Measurements from ENCODE around the gene RFX6. TPM values are rescaled to one million over a fixed set of nuclear protein-coding genes. Genes with fewer than 3 reads are reported as not detected.
A peak's percentile ranks its signal among the peaks of the same experiment; 100 is the strongest.

RFX6 gene
- total RNA-seq, 1 donor from 2014 or later = not detected

GRCh38 chr6:116842459-116842858, 34.6 kb upstream of the RFX6 start:
- TF ChIP-seq CTCF (IDR thresholded peaks at IDR 0.05; ENCODE audit: insufficient read depth, low read length, poor library complexity, severe bottlenecking) = no peak
- DNase-seq (ENCODE audit: low read depth) = no peak
- Histone ChIP-seq H3K4me3 (ENCODE audit: low read depth, low read length) (no peak overlapping the region), H3K36me3 (ENCODE audit: control insufficient read depth, insufficient read depth, low read length) (no peaks in the 10 kb centered on the region), H3K27me3 (ENCODE audit: control insufficient read depth, insufficient read depth, low read length) (no peaks in the 10 kb centered on the region)

- peak; percentile 5 for TF ChIP-seq CTCF (IDR thresholded peaks at IDR 0.05; ENCODE audit: insufficient read depth, low read length, poor library complexity, severe bottlenecking)
- Histone ChIP-seq H3K36me3 (ENCODE audit: control insufficient read depth, insufficient read depth, low read length) (no peaks in the 10 kb centered on the region), H3K4me3 (ENCODE audit: low read depth, low read length) (no peak overlapping the region), H3K27me3 (ENCODE audit: control insufficient read depth, insufficient read depth, low read length) (no peaks in the 10 kb centered on the region)
- DNase-seq (ENCODE audit: low read depth) = no peak
Observed at GRCh38 chr6:116847227-116847626, 29.8 kb upstream of the RFX6 start.

- Histone ChIP-seq H3K36me3 (ENCODE audit: control insufficient read depth, insufficient read depth, low read length) (no peaks in the 10 kb centered on the region), H3K27me3 (ENCODE audit: control insufficient read depth, insufficient read depth, low read length) (no peaks in the 10 kb centered on the region), H3K4me3 (ENCODE audit: low read depth, low read length) (no peak overlapping the region)
- no peak for DNase-seq (ENCODE audit: low read depth)
- no peak for TF ChIP-seq CTCF (IDR thresholded peaks at IDR 0.05; ENCODE audit: insufficient read depth, low read length, poor library complexity, severe bottlenecking)
Observed at GRCh38 chr6:116858060-116858459, 19.0 kb upstream of the RFX6 start.

GRCh38 chr6:116859264-116859663, 17.8 kb upstream of the RFX6 start:
- Histone ChIP-seq H3K27me3 (ENCODE audit: control insufficient read depth, insufficient read depth, low read length) (no peaks in the 10 kb centered on the region), H3K36me3 (ENCODE audit: control insufficient read depth, insufficient read depth, low read length) (no peaks in the 10 kb centered on the region), H3K4me3 (ENCODE audit: low read depth, low read length) (no peak overlapping the region)
- no peak for TF ChIP-seq CTCF (IDR thresholded peaks at IDR 0.05; ENCODE audit: insufficient read depth, low read length, poor library complexity, severe bottlenecking)
- no peak for DNase-seq (ENCODE audit: low read depth)

GRCh38 chr6:116866281-116866871, 10.7 kb upstream of the RFX6 start:
- Histone ChIP-seq H3K36me3 (ENCODE audit: control insufficient read depth, insufficient read depth, low read length) (no peaks in the 10 kb centered on the region), H3K4me3 (ENCODE audit: low read depth, low read length) (no peak overlapping the region), H3K27me3 (ENCODE audit: control insufficient read depth, insufficient read depth, low read length) (no peaks in the 10 kb centered on the region)
- no peak for TF ChIP-seq CTCF (IDR thresholded peaks at IDR 0.05; ENCODE audit: insufficient read depth, low read length, poor library complexity, severe bottlenecking)
- DNase-seq (ENCODE audit: low read depth) = no peak

- Histone ChIP-seq H3K4me3 (ENCODE audit: low read depth, low read length) (no peak overlapping the region), H3K27me3 (ENCODE audit: control insufficient read depth, insufficient read depth, low read length) (peaks cover 25% of the 10 kb centered on the region), H3K36me3 (ENCODE audit: control insufficient read depth, insufficient read depth, low read length) (no peaks in the 10 kb centered on the region)
- no peak for TF ChIP-seq CTCF (IDR thresholded peaks at IDR 0.05; ENCODE audit: insufficient read depth, low read length, poor library complexity, severe bottlenecking)
- DNase-seq (ENCODE audit: low read depth) = no peak
Observed at GRCh38 chr6:116872771-116873170, 4.3 kb upstream of the RFX6 start.
